Middle frontal gyrus (tissue), 1 donor: ENCODE measurements around the gene STN1.

Experiments
- DNase-seq: peaks from one replicate; pipeline ENCODE4 v3.0.0-alpha.2; 2015; ENCODE audit warnings: low spot score; ENCODE audit errors: extremely low spot score

STN1 gene

DNA sequence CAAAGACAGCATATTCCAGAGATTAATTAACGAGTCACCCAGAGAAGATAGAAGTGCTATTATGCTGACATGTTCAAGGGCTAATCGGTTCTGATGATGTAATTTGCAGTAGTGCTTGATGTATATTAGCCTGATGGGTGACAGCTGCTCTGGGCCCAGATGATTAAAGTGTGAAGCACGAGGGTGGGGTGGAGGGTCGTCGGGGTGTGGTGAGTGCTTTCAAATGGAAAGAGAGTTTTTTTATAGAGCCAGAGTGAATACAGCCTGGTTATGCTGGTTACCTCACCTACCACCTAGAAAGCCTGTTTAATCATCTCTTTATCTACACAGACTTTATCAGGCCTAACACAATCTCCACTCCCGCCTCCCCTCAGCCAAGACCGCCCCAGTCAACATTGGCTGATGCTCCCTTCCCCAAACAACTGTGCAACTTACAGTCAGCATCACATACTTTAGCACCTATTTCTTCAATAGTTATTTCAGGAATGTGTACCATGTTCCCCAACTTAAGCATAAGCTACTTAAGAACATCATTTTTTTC is 11.5 kb upstream of the STN1 start:
- DNase-seq, result no peak

- DNase-seq, result no peak
Observed at GRCh38 chr10:103928784-103929183, 10.8 kb upstream of the STN1 start.

DNA sequence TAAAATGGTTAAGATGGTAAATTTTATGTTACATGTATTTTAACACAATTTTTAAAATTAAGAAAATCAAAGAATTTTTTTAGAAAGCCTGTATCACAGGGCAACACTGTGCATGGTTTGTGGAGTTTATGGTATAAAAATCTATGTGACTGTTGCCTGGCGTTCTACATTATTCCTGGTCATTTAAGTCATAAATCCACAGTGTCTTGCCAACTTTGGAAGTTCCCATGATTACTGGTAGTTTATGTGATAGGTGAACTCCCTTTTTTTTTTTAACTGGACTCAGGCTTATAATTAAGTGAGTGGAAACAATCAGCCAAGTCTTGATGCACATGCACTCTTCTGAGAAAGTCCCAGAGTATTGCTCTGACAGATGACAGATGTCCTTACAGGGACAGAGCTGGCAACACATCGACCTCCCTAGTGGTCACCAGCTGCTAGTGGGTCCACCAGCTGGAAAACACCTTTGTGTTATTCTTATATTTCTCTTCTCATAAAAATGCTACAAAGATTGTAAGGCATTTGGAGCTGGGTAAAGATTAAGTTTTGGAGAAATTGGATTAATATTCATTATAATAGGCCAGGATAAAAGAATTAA is 8.8 kb upstream of the STN1 start:
- no peak for DNase-seq

GRCh38 chr10:103925591-103925990 is 7.6 kb upstream of the STN1 start:
- DNase-seq, result no peak

- DNase-seq, result no peak
Observed at GRCh38 chr10:103923502-103923901, 5.5 kb upstream of the STN1 start.

DNA sequence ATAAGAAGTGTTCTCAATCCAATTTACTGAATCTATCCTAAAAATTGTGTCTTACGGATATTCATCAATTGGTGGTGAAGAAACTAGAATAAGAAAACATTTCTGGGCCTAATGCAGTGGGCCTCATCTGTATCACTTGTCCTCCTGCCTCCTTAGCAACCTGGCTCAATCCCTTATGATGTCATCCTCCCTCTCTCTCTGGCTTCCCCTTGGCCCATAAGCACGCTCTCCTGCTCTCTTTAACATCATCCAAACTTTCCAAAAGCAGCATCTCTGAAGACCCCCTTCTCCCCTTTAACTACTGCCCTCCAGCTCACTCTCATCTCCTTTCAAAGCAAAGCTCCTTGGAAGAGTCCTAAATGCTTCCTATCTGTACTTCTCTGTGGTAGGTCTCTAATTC is 4.7 kb upstream of the STN1 start:
- no peak for DNase-seq

DNA sequence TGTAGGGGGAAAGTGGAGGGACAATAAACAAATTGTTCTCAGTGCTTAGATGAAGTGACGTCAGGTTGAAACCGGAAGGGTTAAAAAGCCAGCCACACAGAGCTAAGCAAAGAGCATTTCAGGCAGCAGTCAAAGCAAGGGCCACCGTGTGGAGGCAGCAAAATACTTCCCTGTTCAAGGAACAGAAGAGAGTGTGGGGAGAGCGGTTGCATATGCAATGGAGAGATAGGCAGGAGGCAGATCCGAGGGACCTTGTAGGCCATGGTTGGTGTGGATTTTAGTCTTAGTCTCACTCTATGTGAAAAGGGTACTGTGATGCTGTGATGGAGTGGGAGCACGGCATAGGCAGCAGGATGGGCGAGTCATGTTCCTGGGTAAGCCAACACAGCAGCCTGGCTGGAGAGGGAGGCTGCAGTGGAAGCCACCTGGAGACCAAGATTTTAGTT is 3.8 kb upstream of the STN1 start:
- DNase-seq, result no peak

DNA sequence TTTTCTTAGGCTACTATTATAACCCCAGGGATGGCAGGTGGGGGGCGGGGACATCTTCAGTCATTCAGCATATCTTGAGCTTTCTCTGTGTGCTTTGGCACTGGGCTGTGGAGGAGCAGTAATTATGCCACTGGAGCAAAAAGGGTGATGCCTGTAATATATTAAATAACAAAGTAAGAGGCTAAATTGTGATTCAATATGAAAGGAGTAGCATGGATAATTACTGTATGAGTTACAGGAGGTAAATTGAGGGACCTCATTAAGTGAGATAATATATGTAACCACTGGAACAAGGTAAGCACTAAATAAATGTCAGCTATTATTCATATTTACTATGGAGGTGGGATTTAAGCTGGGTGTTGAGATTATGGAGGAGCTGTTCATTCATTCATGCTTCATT is 3.3 kb upstream of the STN1 start:
- DNase-seq, result no peak

GRCh38 chr10:103919648-103920025 is 1.7 kb upstream of the STN1 start:
- no peak for DNase-seq

DNA sequence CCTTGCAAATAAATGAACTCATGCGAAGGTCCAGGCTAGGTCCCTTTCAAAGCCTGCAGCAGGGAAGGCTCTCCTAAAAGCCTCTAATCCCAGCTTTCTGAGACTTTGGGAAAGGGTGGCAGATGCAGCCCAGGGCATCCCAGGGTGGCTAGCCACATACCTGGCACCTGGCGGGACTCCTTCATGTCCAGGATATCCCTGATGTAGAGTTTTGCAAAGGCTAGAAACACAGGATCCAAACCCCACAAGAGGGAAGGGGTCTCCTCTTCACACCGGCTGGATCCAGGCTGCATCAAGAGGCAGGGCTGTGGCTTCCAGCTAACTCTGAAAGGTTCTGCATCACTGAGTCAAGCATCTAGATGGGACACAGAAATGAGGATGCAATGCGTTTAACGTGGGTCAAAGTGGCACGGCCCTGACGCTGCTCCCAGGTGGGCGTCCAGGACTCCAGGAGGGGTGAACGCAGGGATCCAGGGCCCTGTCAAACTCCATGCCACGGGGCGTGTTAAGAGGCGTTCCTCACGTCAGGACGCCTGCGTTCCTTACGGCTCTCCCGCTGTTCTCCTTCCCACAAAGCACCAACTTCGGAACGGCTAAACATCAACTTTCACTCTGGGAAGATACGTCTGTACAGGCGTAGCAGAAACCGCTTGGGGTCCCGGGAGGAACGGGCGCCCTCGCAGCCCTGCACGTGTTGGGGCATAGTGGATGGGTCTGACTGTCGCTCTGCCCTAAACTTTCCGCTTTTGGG is 507 bp downstream of the STN1 start:
- no peak for DNase-seq

- no peak for DNase-seq
Observed at GRCh38 chr10:103916876-103917275, 1.1 kb downstream of the STN1 start.

DNA sequence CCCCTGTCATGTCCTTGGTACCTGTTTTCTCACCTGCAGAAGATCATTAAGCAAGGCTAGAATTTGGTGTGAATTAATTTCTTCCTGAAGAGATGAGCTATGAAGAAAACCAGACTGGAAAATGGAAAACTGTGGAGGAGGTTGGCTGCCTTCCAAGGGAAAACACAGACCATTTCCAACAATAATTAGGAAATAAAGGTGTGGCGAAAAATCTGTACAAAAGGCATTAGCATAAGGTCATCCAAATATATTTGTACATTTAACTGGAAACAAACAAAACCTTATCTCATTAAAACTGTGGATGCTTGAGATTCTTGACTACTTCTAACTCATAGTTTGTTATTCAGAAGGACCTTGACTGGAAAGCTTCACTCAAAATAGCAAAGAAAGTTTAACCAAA is 1.7 kb downstream of the STN1 start:
- no peak for DNase-seq

DNA sequence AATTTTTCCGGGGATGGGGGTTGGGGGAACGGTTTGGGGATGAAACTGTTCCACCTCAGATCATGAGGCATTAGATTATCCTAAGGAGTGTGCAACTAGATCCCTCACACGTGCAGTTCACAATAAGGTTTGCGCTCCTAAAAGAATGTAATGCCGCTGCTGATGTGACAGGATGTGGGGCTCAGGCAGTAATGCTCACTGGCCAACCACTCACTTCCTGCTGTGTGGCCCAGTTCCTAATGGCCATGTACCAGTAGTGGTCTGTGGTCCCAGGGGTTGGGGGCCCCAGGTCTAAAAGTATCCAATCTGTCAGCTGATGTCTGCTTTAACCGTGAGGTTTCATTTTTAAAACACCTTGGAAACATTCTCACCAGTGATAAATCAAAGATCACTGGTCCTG is 2.2 kb downstream of the STN1 start:
- no peak for DNase-seq

DNA sequence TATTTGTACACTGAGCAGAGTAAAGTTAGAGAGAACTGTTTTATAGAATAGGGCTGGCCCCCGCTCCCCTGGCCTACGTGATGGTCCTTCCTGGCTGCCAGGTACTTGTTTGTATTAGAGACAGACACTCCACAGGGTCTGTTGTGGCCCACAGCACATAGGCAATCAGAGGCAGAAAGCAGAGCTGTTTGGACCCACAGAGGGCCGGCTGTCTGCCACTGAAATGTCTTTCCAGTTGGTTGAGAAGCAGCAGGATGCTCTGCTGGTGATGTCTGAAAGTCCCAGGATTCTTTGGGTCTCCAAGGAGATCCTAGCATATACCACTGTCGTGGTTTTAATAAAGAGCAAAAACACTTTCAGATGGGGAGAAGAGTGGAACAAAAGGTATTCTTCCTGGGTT is 5.2 kb downstream of the STN1 start:
- DNase-seq, result no peak

DNA sequence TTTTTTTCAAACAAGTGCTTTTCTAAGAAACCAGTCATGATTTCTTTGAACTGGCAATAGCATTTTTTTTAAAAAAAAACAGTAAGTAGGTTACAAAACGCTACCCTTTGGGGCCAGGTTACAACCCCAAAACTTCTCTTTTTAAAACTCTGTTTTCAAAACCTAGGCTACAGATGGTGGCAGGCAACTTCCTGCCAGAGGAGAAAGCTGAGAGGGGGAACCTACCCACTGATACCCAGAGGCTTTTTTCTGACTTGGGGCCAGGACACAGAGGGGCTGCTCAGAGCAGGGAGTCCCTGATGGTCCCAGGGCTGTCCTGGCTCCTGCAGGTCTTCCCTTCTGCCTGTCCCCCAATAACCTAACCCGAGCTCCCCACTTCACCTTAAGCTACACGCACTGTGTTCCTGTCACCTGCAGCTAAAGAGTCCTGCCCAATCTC is 6.9 kb downstream of the STN1 start:
- no peak for DNase-seq

DNA sequence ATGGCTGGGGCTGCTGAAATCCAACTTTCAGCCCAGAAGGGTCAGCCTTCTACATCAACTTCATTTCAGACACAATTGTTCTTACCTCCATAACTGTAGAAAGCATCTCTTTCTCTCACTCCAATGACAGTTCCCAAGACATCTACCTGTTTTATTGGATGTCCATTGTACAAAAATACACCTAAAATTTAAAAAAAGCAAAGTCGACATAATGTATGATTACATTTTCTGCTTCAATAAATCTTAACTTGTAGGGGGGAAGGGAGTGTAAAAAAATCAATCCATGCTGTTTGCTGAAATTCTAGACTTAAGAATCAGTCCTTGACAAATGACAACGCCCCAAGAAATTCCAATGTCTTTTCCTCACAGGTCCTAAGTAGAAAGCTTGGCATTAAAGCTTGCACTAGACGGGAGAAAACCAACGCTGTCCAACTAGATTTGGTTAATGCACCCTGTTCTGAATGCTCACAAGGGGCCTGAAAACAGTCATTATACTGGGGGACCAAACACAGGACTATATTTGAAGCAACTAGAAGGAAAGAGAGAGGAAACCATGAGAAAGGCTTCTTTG is 7.5 kb downstream of the STN1 start:
- no peak for DNase-seq

DNA sequence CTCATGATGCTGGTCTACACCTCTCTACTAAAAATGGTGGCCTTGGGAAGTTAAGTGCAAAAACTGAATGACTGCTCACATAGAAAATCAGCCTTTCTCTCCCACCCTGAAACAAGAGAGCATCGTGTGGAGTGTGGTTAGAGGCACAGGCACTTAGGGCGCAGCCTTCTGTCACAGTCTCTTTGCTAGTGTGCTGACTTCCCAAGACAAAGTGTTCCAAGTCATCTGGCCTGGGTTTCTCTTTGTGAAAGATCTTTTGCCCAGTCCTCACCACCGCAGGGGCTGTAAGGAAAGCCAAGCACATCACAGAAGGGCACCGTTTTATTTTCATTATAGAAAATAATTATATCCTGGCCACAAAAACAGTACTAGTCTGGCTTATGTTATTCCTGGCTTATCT is 12.5 kb downstream of the STN1 start:
- no peak for DNase-seq

- DNase-seq, result no peak
Observed at GRCh38 chr10:103901299-103901698, 16.7 kb downstream of the STN1 start.

GRCh38 chr10:103899312-103899711 is 18.7 kb downstream of the STN1 start:
- no peak for DNase-seq

- DNase-seq, result no peak
Observed at GRCh38 chr10:103897241-103897774, 20.7 kb downstream of the STN1 start.

GRCh38 chr10:103896225-103896624 is 21.8 kb downstream of the STN1 start:
- DNase-seq, result no peak

GRCh38 chr10:103895411-103896186 is 22.4 kb downstream of the STN1 start:
- DNase-seq, result no peak
